GM08714 (cell line): ENCODE results near the gene OPTN.

Experiments used
- H3K4me3 ChIP-seq: fragments of 200-500 bp; sonication (Bioruptor generic); 2 replicates; pipeline ENCODE4 v1.5.1; 2014; ENCODE audit warnings: mild to moderate bottlenecking, low read length, inconsistent platforms
- ZNF274 ChIP-seq: IDR thresholded peaks from 2 replicates; pipeline ENCODE4 v1.6.1; 2012; ENCODE audit warnings: mild to moderate bottlenecking, low read depth, low read length

The OPTN gene

GRCh38 chr10:13100349-13101294 is 659 bp downstream of the OPTN start:
- peak overlapping the region; percentile 89 for H3K4me3 ChIP-seq
- TF ChIP-seq ZNF274, result no peak

DNA sequence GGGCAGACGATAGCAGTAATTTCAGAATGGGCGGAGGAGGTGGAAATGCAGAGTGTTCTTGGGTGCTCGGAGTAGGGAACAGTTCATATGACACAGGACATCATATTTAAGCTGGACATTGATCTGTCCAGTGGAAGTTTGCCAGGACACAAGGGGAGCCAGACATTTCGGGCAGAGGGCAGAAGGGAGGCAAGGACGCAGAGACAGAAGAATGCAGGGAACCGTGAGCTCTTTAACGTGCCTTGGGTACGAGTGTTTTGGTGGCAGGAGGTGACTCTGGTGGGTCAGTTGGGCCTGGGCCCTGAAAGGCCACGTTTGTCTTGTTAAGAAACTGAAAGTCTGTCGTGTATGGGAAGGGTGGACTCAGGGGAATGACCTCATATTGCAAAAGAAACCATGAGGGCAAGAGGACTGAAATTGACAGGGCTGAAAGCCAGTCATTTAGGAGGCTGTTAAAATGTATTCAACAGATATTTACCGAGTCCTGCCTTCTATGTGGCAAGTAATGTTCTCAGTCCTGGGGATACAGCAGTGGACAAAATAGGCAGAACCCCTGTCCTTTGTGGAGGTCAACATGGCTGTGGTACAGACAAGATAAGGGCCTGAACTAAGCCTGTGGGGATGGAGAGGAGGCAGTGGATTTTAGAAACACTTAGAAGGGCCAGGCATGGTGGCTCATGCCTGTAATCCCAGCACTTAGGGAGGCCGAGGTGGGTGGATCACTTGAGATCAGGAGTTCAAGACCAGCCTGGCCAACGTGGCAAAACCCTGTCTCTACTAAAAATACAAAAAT is 2.2 kb downstream of the OPTN start:
- no peak overlapping the region for H3K4me3 ChIP-seq
- TF ChIP-seq ZNF274, result no peak

GRCh38 chr10:13103554-13103953 is 3.6 kb downstream of the OPTN start:
- no peak overlapping the region for H3K4me3 ChIP-seq
- no peak for TF ChIP-seq ZNF274

DNA sequence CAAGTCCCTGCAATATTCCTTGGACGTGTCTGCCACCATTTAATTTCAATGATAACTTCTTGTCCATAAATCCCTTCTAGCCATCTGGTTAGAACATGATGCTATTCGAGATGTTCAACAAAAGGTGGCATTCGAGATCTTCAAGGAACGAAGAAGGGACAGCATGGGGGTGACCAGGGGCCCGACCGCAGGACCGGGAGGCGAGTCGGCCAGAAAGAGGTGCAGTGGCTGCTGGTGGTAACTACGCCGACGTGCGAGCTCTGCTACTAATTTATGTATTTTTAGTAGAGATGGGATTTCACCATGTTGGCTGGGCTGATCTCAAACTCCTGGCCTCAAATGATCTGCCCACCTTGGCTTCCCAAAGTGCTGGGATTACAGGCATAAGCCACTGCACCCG is 4.7 kb downstream of the OPTN start:
- no peak overlapping the region for H3K4me3 ChIP-seq
- no peak for TF ChIP-seq ZNF274

DNA sequence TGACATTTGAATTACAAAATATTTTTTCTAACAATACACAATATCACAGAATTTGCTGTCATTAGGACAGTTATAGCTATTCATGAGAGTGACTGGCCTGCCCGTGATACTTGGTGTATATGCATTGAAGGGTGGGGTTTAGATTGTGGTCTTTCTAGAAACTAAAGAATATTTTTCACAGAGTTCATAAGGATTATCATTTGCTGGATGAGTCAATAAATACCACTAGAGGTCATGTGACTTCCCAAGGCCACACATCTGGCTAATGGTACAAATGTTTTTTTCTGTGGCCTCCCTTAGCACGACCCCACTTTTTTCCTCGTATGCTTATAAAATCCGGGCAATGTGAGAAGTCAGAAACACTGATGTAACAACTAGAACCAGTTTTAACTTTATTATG is 5.2 kb downstream of the OPTN start:
- TF ChIP-seq ZNF274, result no peak
- no peak overlapping the region for H3K4me3 ChIP-seq

DNA sequence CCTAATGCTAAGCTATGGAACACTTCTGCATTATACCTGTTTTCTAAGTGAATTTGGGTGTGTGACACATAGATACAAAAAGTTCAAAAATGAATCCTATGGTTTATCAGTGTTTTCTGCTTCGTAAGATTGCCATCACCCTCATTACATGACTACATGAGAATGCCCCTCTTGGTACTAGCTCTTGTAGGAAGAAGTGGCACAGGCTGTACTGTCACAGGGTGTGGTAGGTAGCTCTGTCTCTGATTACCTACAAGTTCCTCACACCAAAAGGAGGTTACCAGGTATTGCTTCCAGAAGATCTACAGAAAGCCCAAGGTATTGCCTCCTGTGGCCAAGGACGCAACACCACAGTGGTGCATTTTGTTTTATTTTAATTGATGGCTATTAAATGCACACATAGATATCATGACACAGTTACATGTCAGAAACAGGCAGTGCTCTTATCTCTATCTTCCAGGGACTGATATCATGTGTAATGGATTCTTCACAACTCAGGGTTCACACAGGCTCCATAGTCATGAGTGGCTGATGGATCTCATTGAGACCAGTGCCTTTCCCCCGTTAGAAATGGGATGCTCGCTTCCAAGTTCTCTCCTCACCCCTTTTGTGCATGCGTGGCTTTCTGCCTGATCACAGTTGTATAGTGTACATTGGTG is 6.6 kb downstream of the OPTN start:
- no peak overlapping the region for H3K4me3 ChIP-seq
- no peak for TF ChIP-seq ZNF274

- TF ChIP-seq ZNF274, result no peak
- no peak overlapping the region for H3K4me3 ChIP-seq
These were observed 10.9 kb downstream of the OPTN start for GRCh38 chr10:13110908-13111307.

DNA sequence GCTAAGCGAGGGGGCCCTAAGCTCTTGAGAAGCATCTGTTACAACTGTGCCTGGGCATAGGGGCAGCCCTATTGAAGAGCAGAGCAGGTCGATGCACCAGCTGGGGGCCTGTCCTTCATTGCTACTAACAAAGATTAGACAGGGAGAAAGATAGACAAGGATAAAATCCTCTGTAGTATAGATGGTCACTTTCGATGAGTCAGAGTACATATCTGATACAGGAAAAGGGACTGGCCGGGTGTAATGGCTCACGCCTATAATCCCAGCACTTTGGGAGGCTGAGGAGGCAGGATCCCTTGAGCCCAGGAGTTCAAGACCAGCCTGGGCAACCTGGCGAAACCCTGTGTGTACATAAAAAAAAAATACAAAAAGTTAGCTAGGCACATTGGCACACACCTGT is 13.6 kb downstream of the OPTN start:
- no peak for TF ChIP-seq ZNF274
- no peak overlapping the region for H3K4me3 ChIP-seq

GRCh38 chr10:13115832-13116803 is 16.2 kb downstream of the OPTN start:
- peak overlapping the region; percentile 26; the same call in 1 of the 2 replicates for H3K4me3 ChIP-seq
- TF ChIP-seq ZNF274, result no peak

DNA sequence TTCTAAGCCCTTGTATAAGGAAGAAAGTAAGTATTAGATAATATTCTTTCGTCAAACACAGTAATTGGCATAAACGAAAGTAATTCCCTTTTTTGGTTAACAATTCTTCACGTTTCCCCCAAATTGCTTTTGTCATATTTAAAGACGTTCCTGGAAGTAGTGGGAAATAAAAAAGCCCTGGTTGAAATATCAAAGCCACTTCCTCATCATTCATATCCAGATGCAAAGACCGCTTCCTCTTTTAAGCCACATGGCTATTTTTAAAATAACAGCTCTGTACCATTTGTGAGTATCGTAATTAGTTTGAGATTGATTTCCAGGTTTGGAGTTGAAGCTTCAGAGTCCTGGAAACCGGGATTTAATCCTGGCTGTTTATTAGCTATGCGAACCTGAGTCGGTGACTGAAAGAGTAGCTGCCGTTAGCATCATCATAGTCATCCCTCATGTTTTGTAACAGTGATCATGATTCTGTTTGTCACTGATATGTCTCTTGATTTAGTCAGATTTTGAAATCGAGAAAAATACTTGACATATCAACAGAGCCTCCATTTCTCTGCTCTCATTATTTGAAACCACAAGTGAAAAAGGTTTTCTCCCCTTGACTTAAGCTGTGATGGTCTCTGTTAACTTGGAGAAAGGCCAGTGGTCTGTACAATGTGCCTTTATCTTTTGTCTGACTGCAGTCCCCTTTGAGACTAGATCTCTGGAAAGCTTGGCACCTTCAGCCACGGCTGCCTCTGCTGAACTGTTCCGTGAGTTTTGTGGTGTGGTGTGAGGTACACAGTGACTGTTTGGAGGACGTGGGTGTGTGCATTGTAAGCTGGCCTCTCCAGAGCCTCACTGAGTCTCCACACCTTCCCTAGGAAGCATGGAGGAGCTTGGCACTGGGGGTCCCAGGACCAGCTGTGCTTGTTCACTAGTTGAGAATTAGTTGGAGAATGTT is 18.1 kb downstream of the OPTN start:
- no peak for TF ChIP-seq ZNF274
- H3K4me3 ChIP-seq, result no peak overlapping the region

DNA sequence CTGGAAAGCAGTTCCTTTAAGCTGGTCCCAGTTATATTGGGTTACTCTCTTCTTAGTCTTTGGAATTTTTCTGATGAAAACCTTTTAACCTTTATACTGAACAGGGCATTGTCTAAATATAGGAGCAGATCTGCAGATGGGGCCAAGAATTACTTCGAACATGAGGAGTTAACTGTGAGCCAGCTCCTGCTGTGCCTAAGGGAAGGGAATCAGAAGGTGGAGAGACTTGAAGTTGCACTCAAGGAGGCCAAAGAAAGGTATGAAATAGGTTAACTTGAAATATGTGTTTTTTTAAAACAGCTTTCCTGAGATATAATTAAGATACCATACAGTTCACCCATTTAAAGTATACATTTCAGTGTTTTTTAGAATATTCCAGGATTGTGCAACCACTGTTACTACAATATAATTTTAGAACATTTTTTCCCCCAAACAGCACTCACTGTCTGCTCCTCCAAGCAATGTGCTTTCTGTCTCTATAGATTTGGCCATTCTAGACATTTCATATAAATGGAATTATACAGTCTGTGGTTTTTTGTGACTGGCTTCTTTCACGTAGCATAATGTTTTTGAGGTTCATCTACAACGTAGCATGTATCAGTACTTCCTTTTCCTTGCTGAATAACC is 18.9 kb downstream of the OPTN start:
- no peak for TF ChIP-seq ZNF274
- no peak overlapping the region for H3K4me3 ChIP-seq

- H3K4me3 ChIP-seq, result no peak overlapping the region
- no peak for TF ChIP-seq ZNF274
These were observed 21.0 kb downstream of the OPTN start for GRCh38 chr10:13120786-13121499.
